Measurements from ENCODE around the gene F12. TPM values are rescaled to one million over a fixed set of nuclear protein-coding genes. Genes with fewer than 3 reads are reported as not detected.

F12 gene
- total RNA-seq, 1 donor from 2014 or later = 0.31 TPM

- ChIA-PET CTCF (no interaction called here), POLR2A (interaction anchor here (0.8 kb wide), 1 partner anchor 16 kb away, joined by 3 read pairs; the partner anchor contains the start of gene LMAN2)
- Mint-ChIP-seq H3K4me3 (no peak overlapping the region), H3K27ac (no peak overlapping the region), H3K36me3 (ENCODE audit: low read depth) (peaks cover 47% of the 10 kb centered on the region), H3K27me3 (no peaks in the 10 kb centered on the region), H3K4me1 (peaks cover 61% of the 10 kb centered on the region), H3K9me3 (no peaks in the 10 kb centered on the region)
- ATAC-seq (ENCODE audit: low read depth) (no peak), DNase-seq (no peak)
- intact Hi-C loops (cut with micrococcal nuclease) = no loop called here
- TF ChIP-seq, protein P1, sequence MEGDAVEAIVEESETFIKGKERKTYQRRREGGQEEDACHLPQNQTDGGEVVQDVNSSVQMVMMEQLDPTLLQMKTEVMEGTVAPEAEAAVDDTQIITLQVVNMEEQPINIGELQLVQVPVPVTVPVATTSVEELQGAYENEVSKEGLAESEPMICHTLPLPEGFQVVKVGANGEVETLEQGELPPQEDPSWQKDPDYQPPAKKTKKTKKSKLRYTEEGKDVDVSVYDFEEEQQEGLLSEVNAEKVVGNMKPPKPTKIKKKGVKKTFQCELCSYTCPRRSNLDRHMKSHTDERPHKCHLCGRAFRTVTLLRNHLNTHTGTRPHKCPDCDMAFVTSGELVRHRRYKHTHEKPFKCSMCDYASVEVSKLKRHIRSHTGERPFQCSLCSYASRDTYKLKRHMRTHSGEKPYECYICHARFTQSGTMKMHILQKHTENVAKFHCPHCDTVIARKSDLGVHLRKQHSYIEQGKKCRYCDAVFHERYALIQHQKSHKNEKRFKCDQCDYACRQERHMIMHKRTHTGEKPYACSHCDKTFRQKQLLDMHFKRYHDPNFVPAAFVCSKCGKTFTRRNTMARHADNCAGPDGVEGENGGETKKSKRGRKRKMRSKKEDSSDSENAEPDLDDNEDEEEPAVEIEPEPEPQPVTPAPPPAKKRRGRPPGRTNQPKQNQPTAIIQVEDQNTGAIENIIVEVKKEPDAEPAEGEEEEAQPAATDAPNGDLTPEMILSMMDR (IDR thresholded peaks at IDR 0.05) = no peak
Observed at GRCh38 chr5:177367323-177367848, 42.0 kb downstream of the F12 start.

- DNase-seq = no peak
- no peak overlapping the region for H3K4me3 Mint-ChIP-seq
- intact Hi-C loops (cut with micrococcal nuclease) = no loop called here
Observed at GRCh38 chr5:177366528-177367322, 42.6 kb downstream of the F12 start.

GRCh38 chr5:177365845-177366527 is 43.4 kb downstream of the F12 start:
- intact Hi-C loops (cut with micrococcal nuclease) = no loop called here
- no peaks in the 10 kb centered on the region for H3K27me3 Mint-ChIP-seq
- H3K4me3 Mint-ChIP-seq = no peak overlapping the region
- DNase-seq = no peak
- ChIA-PET CTCF (interaction anchor here (1.3 kb wide), 1 partner anchor 24 kb away, joined by 3 read pairs; no protein-coding TSS in a partner anchor), POLR2A (no interaction called here)
- no peaks in the 10 kb centered on the region for H3K9me3 Mint-ChIP-seq
- H3K4me1 Mint-ChIP-seq = peaks cover 62% of the 10 kb centered on the region
- TF ChIP-seq, protein P1 (IDR thresholded peaks at IDR 0.05) = no peak
- no peak for ATAC-seq (ENCODE audit: low read depth)
- no peak overlapping the region for H3K27ac Mint-ChIP-seq
- peaks cover 38% of the 10 kb centered on the region for H3K36me3 Mint-ChIP-seq (ENCODE audit: low read depth)

More at GRCh38 chr5:177366528-177367322, 42.6 kb downstream of the F12 start:
- Mint-ChIP-seq H3K27me3 (no peaks in the 10 kb centered on the region), H3K27ac (no peak overlapping the region), H3K36me3 (ENCODE audit: low read depth) (peaks cover 43% of the 10 kb centered on the region), H3K9me3 (no peaks in the 10 kb centered on the region), H3K4me1 (peaks cover 61% of the 10 kb centered on the region)
- CTCF ChIA-PET = no interaction called here
- ATAC-seq (ENCODE audit: low read depth) = no peak
- POLR2A ChIA-PET = no interaction called here
- TF ChIP-seq, protein P1 (IDR thresholded peaks at IDR 0.05) = no peak

DNA sequence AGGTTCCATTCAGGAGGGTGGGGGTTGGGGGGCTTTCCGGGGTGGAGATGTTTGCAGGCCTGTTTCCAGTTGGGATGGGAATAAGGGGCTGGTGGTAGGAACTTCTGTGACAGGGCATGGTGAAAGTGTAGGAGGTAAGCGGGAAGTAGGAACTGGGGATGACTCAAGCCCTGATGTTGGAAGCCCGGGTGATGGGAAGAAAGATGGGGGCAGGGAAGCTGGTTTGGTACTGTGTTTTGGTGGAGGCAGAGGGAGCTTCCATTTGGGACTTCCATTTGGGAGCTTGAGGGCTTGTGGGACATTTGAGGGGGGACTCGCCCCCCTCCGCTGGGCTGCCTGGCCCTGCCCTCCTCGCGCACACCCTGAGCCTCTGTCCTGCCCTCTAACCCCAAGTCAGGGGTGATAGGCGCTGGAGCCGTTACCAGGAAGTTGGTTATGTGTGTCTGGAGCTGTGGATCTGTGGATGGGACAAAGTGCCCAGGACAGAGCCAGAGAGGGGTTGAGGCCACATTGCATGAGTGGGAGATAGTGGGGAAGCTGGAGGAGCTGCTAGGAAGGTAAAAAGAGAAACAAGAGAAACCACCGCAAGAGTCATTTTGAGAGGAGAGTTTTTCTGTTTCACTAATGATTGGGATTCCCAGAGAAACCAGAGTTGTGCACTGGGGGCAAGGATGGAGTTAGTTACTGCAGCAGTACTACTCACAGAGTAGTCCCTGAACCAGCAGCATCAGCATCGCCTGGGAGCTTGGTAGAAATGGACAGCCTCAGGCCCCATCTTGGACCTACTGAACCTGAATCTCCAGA is 45.0 kb downstream of the F12 start:
- CTCF ChIA-PET = interaction anchor here (1.3 kb wide), 1 partner anchor 25 kb away, joined by 3 read pairs; no protein-coding TSS in a partner anchor
- TF ChIP-seq, protein P1 (IDR thresholded peaks at IDR 0.05) = no peak
- Mint-ChIP-seq H3K9me3 (no peaks in the 10 kb centered on the region), H3K27me3 (no peaks in the 10 kb centered on the region), H3K4me1 (peaks cover 67% of the 10 kb centered on the region), H3K27ac (no peak overlapping the region), H3K4me3 (no peak overlapping the region), H3K36me3 (ENCODE audit: low read depth) (peaks cover 37% of the 10 kb centered on the region)
- ATAC-seq (ENCODE audit: low read depth) (no peak), DNase-seq (no peak)
- intact Hi-C loops (cut with micrococcal nuclease) = no loop called here
- POLR2A ChIA-PET = interaction anchor here (0.9 to 1.2 kb wide), 2 partner anchors 8 to 13 kb away, joined by 3 to 4 read pairs; partner anchors contain the start of gene LMAN2
